ENCODE data around the gene BCAS2. TPM values are rescaled to one million over a fixed set of nuclear protein-coding genes. Genes with fewer than 3 reads are reported as not detected.

Gene BCAS2
- total and polyA plus RNA-seq, 9 donors = 32.1 to 47.7 (median 36.7) TPM

DNA sequence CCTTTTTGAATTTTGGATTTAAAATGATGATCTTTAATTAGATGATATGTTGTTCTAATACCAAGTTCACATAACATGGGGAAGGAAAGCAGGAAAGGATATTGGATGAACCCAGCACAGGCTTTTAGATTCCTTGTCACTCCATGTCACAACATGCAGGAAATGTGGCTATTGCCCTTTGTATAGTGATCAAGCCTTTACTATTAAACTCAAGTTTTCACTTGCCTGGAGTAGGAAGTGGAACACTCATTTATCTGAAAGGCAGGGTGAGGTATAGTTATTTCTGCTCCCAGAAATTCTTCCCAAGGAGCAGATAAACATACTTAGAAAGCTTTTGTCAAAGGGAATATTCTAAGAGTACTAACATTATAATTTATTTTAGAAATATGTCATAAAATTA lies 37.2 kb upstream of the BCAS2 start:
- Histone ChIP-seq H3K27ac (no peak overlapping the region), H3K4me1 (ENCODE audit: insufficient read depth) (no peaks in the 10 kb centered on the region), H3K9me3 (no peaks in the 10 kb centered on the region), H3K36me3 (no peaks in the 10 kb centered on the region), H3K4me3 (no peak overlapping the region), H3K27me3 (no peaks in the 10 kb centered on the region)
- DNase-seq = no peak
- intact Hi-C loops (cut with DNase I) = no loop called here
- TF ChIP-seq EP300 (IDR thresholded peaks at IDR 0.05) = no peak
- TF ChIP-seq, protein P1, sequence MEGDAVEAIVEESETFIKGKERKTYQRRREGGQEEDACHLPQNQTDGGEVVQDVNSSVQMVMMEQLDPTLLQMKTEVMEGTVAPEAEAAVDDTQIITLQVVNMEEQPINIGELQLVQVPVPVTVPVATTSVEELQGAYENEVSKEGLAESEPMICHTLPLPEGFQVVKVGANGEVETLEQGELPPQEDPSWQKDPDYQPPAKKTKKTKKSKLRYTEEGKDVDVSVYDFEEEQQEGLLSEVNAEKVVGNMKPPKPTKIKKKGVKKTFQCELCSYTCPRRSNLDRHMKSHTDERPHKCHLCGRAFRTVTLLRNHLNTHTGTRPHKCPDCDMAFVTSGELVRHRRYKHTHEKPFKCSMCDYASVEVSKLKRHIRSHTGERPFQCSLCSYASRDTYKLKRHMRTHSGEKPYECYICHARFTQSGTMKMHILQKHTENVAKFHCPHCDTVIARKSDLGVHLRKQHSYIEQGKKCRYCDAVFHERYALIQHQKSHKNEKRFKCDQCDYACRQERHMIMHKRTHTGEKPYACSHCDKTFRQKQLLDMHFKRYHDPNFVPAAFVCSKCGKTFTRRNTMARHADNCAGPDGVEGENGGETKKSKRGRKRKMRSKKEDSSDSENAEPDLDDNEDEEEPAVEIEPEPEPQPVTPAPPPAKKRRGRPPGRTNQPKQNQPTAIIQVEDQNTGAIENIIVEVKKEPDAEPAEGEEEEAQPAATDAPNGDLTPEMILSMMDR (IDR thresholded peaks at IDR 0.05) = no peak
- TF ChIP-seq POLR2A (IDR thresholded peaks at IDR 0.05) = no peak

DNA sequence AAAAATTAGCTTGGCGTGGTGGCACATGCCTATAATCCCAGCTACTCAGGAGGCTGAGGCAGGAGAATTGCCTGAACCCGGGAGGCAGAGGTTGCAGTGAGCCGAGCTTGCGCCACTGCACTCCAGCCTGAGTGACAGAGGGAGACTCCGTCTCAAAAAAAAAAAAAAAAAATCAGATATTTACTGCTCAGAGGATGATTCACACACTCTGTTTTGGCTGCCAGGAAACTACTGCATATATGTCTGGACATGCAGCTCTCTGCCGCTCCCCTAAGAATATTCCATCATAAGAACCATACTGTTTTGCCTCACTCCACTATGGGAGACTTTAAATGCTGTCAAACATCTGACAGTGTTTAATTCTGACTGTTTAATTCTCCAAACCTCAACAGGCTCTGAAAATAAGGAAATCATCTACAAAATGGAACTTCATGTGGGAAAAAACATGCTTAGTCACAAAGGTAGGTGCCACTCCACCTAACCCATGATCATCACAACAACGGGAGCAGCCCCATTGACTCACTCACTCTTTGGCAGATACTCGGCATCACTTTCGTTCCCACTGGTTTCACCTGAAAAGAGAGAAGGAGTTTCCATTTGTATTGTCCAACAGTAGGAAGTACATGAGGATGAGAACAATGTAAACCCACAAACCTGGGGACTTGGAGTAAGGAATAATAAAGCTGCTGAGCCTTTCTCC lies 29.3 kb upstream of the BCAS2 start:
- TF ChIP-seq, protein P1 (IDR thresholded peaks at IDR 0.05) = no peak
- TF ChIP-seq POLR2A (IDR thresholded peaks at IDR 0.05) = no peak
- no peak for TF ChIP-seq EP300 (IDR thresholded peaks at IDR 0.05)
- Histone ChIP-seq H3K27me3 (no peaks in the 10 kb centered on the region), H3K4me1 (ENCODE audit: insufficient read depth) (no peaks in the 10 kb centered on the region), H3K36me3 (no peaks in the 10 kb centered on the region), H3K27ac (no peak overlapping the region), H3K9me3 (no peaks in the 10 kb centered on the region), H3K4me3 (no peak overlapping the region)
- intact Hi-C loops (cut with DNase I) = no loop called here
- 94 to 95% (median 95%) methylated on average over 9 of the region's 9 CpGs for WGBS, 3 donors
- no peak for DNase-seq

DNA sequence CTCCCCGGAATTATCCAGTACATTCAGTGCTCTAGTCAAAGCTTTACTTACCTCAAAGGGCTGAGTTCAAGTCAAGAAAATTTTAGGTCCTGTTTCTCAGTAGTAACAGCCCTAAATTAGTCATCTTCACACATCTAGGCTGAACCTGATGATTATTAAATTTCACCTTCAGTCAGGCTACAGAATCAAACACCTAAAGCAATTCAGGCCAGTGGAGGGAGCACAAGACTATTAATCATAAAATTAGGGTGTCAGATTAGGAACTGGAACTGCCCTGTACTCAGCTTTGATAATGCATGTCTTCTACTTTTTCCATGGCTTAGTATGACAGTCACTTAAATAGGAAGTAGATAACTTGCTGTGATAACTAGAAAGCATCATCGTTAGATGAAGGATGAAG lies 28.4 kb upstream of the BCAS2 start:
- no peak for DNase-seq
- no peaks in the 10 kb centered on the region for H3K36me3 ChIP-seq
- intact Hi-C loops (cut with DNase I) = no loop called here
- H3K9me3 ChIP-seq = no peaks in the 10 kb centered on the region
- WGBS, 3 donors = 88 to 90% (median 90%) methylated on average over 2 of the region's 2 CpGs
- no peak for TF ChIP-seq POLR2A (IDR thresholded peaks at IDR 0.05)
- no peak for TF ChIP-seq EP300 (IDR thresholded peaks at IDR 0.05)
- TF ChIP-seq, protein P1 (IDR thresholded peaks at IDR 0.05) = no peak
- H3K27ac ChIP-seq = no peak overlapping the region
- H3K27me3 ChIP-seq = no peaks in the 10 kb centered on the region
- no peak overlapping the region for H3K4me3 ChIP-seq
- H3K4me1 ChIP-seq (ENCODE audit: insufficient read depth) = no peaks in the 10 kb centered on the region

DNA sequence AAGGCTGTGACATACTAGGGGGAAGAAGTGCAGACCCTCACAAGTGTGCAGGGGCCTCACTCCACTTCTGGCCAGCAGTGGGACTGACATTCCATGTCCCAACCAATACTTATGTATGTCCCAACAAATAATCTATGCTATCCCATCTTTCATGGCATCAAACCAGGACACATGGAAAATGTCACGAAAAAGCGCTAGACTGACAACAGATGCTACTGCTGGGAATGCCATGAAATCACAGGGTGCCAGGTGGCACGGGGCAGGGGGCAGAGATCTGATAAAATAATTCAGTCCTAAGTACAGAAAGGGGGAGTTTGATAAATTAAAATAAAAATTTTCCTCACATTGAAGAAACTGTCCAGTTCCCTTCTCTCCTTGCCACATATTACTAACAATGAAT lies 27.6 kb upstream of the BCAS2 start:
- H3K27ac ChIP-seq = no peak overlapping the region
- TF ChIP-seq EP300 (IDR thresholded peaks at IDR 0.05) (no peak), POLR2A (IDR thresholded peaks at IDR 0.05) (no peak)
- TF ChIP-seq, protein P1 (IDR thresholded peaks at IDR 0.05) = no peak
- no peaks in the 10 kb centered on the region for H3K4me1 ChIP-seq (ENCODE audit: insufficient read depth)
- no peaks in the 10 kb centered on the region for H3K36me3 ChIP-seq
- H3K4me3 ChIP-seq = no peak overlapping the region
- DNase-seq = no peak
- WGBS, 3 donors = 92 to 94% (median 93%) methylated on average over 3 of the region's 3 CpGs
- H3K9me3 ChIP-seq = no peaks in the 10 kb centered on the region
- H3K27me3 ChIP-seq = no peaks in the 10 kb centered on the region
- intact Hi-C loops (cut with DNase I) = no loop called here
